NB4 (cell line): Measurements from ENCODE around the gene MARCO.
A peak's percentile ranks its signal among the peaks of the same experiment; 100 is the strongest.

Source experiments
- DNase-seq: peaks from one replicate; pipeline ENCODE4 v3.0.0; 2010; ENCODE audit warnings: low read depth
- H3K4me3 ChIP-seq: one replicate; pipeline ENCODE4 v1.5.1; 2011; ENCODE audit warnings: mild to moderate bottlenecking, low read depth, low read length, moderate library complexity
- MYC ChIP-seq: IDR thresholded peaks from 2 replicates; pipeline ENCODE4 v1.6.1; 2011; ENCODE audit warnings: low read depth, low read length
- POLR2A ChIP-seq: IDR thresholded peaks from 2 replicates; pipeline ENCODE4 v1.6.1; 2011; ENCODE audit warnings: mild to moderate bottlenecking; ENCODE audit not compliant: insufficient read length; ENCODE audit errors: extremely low read depth
- TF ChIP-seq, protein P1 (sequence below): IDR thresholded peaks from one replicate; pipeline ENCODE4 v1.5.1; 2012; ENCODE audit warnings: low read depth, low read length
- TF ChIP-seq, protein P2 (sequence below): IDR thresholded peaks from 2 replicates; pipeline ENCODE4 v1.6.1; 2011; ENCODE audit warnings: low read depth, low read length

MARCO gene

DNA sequence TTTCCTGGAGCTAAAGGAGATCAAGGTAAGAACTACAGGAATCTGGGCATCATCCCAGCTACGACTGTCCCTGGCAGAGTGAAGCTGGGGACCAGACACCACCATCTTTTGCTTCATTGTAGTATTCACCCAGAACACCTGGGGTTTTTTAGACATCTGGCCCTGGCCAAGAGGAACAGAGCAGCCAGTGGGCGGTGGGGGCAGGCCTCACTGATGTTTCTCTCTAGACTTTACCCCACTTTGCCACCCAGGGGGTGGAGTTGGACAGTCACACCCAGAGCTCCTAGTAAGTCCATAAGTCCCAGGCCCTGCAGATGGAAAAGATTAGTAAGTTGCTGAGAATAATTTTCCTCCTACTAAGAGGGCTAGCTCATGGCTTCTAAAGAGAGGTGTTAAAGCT is 39.6 kb downstream of the MARCO start:
- no peak for DNase-seq
- TF ChIP-seq, protein P1, sequence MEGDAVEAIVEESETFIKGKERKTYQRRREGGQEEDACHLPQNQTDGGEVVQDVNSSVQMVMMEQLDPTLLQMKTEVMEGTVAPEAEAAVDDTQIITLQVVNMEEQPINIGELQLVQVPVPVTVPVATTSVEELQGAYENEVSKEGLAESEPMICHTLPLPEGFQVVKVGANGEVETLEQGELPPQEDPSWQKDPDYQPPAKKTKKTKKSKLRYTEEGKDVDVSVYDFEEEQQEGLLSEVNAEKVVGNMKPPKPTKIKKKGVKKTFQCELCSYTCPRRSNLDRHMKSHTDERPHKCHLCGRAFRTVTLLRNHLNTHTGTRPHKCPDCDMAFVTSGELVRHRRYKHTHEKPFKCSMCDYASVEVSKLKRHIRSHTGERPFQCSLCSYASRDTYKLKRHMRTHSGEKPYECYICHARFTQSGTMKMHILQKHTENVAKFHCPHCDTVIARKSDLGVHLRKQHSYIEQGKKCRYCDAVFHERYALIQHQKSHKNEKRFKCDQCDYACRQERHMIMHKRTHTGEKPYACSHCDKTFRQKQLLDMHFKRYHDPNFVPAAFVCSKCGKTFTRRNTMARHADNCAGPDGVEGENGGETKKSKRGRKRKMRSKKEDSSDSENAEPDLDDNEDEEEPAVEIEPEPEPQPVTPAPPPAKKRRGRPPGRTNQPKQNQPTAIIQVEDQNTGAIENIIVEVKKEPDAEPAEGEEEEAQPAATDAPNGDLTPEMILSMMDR: no peak
- no peak for TF ChIP-seq MYC
- TF ChIP-seq, protein P2, sequence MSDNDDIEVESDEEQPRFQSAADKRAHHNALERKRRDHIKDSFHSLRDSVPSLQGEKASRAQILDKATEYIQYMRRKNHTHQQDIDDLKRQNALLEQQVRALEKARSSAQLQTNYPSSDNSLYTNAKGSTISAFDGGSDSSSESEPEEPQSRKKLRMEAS: no peak
- TF ChIP-seq POLR2A: no peak
- H3K4me3 ChIP-seq: no peak overlapping the region

DNA sequence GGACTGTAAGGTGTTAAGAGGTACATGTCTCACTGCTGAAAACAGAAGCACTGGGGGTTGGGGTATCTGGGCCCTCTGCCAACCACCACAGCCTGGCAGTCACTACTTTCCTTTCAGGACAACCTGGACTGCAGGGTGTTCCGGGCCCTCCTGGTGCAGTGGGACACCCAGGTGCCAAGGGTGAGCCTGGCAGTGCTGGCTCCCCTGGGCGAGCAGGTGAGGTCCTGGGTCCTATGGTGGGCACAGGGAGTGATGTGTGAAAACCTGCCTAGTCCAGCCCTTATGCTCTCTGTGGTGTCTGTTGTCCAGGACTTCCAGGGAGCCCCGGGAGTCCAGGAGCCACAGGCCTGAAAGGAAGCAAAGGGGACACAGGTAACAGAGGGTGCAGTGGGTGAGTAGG is 40.0 kb downstream of the MARCO start:
- TF ChIP-seq, protein P2: no peak
- TF ChIP-seq POLR2A: no peak
- TF ChIP-seq, protein P1: no peak
- TF ChIP-seq MYC: no peak
- no peak for DNase-seq
- H3K4me3 ChIP-seq: no peak overlapping the region

DNA sequence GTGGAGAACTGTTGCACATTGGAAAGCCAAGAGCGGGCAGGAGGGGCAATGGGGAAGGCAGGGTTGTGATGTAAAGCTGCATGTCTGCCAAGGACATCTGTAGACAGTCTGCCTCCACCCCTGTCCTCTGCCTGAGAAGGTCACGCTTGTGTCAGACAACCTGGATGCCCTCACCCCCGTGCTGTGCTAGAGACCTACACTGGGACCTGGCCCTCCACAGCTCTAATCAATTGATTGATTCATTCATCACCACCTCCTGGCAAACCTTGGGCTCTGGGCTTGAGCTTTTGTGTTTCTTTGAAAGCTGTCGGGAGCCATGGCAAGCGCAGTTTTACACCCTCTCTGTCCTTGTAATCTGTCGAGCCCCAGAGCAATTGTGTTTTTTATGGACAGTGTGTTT is 41.1 kb downstream of the MARCO start:
- no peak for DNase-seq
- TF ChIP-seq, protein P1: no peak
- TF ChIP-seq MYC: no peak
- TF ChIP-seq, protein P2: no peak
- no peak for TF ChIP-seq POLR2A
- H3K4me3 ChIP-seq: no peak overlapping the region

DNA sequence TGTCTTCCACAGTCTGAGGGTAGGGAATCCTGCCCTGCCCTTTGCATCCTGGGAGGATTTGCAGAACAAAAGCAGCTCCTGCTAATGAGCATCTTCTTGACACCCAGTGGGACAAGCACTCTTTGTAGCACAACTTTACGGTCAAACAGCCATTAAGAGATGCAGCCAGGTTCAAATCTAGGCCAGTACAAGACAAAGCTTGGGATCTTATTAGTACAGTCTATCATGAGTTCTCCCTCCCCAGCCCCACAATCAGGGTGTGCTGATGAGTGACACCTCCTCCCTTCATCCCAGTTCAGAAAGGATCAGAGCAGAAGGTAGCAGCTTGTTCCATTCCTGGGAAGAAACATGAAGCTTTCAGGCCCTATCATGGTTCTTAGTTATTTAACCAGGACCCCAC is 41.9 kb downstream of the MARCO start:
- no peak for DNase-seq
- no peak overlapping the region for H3K4me3 ChIP-seq
- TF ChIP-seq POLR2A (no peak), MYC (no peak)
- TF ChIP-seq, protein P2: no peak
- TF ChIP-seq, protein P1: no peak

DNA sequence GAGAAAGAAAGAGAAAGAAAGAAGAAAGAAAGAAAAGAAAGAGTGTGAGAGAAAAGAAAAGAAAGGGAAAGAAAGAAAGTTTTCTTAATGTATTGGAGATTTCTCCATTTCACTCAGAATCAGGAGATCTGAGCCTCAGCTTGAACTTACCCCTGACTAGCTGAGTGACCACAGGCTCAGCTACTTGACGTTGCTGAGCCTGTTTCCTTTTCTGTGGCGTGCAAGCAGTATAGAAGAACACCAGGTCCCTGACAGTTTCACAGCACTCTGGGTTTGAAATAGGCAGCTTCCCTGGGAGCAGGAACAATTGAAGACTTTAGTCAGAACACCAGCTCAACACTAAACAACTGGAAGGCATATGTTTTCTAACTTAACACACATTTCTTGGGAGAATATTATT is 44.7 kb downstream of the MARCO start:
- TF ChIP-seq, protein P1: no peak
- TF ChIP-seq, protein P2: no peak
- TF ChIP-seq MYC (no peak), POLR2A (no peak)
- no peak overlapping the region for H3K4me3 ChIP-seq
- DNase-seq: peak; percentile 38

DNA sequence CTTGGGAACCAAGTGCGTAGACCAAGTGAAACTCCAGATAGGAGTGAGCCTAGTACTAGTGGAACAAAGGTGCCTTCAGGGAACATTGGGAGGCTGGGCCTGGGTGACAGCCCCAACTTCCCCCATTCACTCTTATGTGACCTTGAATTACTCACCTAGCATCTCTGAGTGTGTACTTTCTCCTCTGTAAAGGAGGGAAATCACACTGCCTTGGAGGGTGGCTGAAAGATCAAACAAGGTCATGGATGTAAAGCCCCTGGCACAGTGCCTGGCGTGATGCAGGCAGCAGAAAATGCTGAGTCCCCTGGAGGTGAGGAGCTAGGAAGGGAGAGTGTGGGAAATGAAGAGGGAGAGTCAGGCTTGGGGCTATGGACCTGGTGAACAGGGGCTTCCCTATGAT is 45.9 kb downstream of the MARCO start:
- no peak overlapping the region for H3K4me3 ChIP-seq
- TF ChIP-seq, protein P1: no peak
- no peak for TF ChIP-seq POLR2A
- TF ChIP-seq, protein P2: no peak
- TF ChIP-seq MYC: no peak
- no peak for DNase-seq
